SK-N-SH treated with all-trans-retinoic acid at 6 μM for 48 hours (cell line): ENCODE measurements around the gene EXOC3.

ENCODE experiments used
- ARNTL ChIP-seq: fragments of 450-650 bp; formaldehyde crosslinking; IDR thresholded peaks from 2 replicates; pipeline ENCODE4 v1.5.0; 2020; ENCODE audit warnings: low read depth, mild to moderate bottlenecking, moderate library complexity, borderline replicate concordance
- ISL1 ChIP-seq: fragments of 250-450 bp; sonication (Bioruptor Pico); IDR thresholded peaks from 2 replicates; pipeline ENCODE4 v2.1.2; 2022; ENCODE audit warnings: mild to moderate bottlenecking, moderate library complexity
- OSR1 ChIP-seq: fragments of 250-450 bp; sonication (Bioruptor Pico); IDR thresholded peaks from 2 replicates; pipeline ENCODE4 v1.8.0; 2022; ENCODE audit warnings: moderate library complexity, mild to moderate bottlenecking, inconsistent platforms
- PATZ1 ChIP-seq: fragments of 250-450 bp; sonication (Bioruptor Pico); IDR thresholded peaks from 2 replicates; pipeline ENCODE4 v1.8.0; 2020; ENCODE audit warnings: mild to moderate bottlenecking, moderate library complexity, borderline replicate concordance
- PPARA ChIP-seq: fragments of 250-450 bp; sonication (Bioruptor Pico); IDR thresholded peaks from 2 replicates; pipeline ENCODE4 v1.5.0; 2020; ENCODE audit warnings: mild to moderate bottlenecking, borderline replicate concordance
- SNAI2 ChIP-seq: fragments of 250-450 bp; sonication (Bioruptor Pico); IDR thresholded peaks from 2 replicates; pipeline ENCODE4 v1.5.0; 2020; ENCODE audit warnings: mild to moderate bottlenecking, moderate library complexity
- TOX ChIP-seq: fragments of 250-450 bp; sonication (Bioruptor Pico); IDR thresholded peaks from 2 replicates; pipeline ENCODE4 v1.8.0; 2021; ENCODE audit warnings: mild to moderate bottlenecking, moderate library complexity, borderline replicate concordance

- TF ChIP-seq ISL1 (CRISPR knock-in tag) (no peak), ARNTL (no peak), SNAI2 (CRISPR knock-in tag) (no peak), PATZ1 (CRISPR knock-in tag) (no peak), OSR1 (CRISPR knock-in tag) (no peak), TOX (no peak), PPARA (CRISPR knock-in tag) (no peak)
Measured at GRCh38 chr5:407051-407450, 35.9 kb upstream of the EXOC3 start.
